NB4 (cell line): ENCODE data around the gene LRFN2.

Source experiments
- POLR2A ChIP-seq: IDR thresholded peaks from 2 replicates; pipeline ENCODE4 v1.6.1; 2011; ENCODE audit warnings: mild to moderate bottlenecking; ENCODE audit not compliant: insufficient read length; ENCODE audit errors: extremely low read depth
- TF ChIP-seq, protein P1 (sequence below): IDR thresholded peaks from one replicate; pipeline ENCODE4 v1.5.1; 2012; ENCODE audit warnings: low read depth, low read length

DNA sequence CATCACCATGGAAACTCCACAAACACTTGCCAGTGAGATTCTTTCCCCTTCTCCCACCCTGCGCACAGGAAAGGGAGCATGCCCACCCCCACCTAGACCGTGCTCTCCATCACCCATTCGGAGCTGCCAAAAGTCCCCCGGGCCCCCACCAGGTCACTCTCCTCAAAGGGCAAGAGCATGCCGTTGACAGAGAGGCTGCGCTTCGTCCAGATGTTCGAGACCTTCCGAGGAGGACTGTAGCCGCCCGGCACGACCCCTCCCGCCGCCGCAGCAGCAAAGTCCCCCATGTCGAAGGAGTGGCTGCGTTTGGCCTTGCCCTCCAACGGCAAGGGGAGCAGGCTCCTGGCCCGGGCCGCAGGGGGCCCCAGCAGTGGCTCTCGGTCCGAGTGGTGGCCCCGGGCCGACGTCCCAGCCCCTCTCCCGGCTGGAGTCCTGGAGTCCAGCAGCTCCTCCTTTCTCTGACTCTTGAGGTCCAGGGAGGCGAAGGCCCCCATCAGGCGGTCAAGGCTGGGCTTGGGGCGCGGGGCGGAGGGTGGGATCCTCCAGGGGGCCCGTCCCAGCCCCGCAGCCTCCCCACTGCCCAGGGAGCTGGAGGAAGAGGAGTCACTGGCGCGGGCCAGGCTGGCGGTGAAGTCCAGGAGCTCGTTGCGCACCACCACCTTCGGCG lies 195.2 kb downstream of the LRFN2 start:
- TF ChIP-seq, protein P1, sequence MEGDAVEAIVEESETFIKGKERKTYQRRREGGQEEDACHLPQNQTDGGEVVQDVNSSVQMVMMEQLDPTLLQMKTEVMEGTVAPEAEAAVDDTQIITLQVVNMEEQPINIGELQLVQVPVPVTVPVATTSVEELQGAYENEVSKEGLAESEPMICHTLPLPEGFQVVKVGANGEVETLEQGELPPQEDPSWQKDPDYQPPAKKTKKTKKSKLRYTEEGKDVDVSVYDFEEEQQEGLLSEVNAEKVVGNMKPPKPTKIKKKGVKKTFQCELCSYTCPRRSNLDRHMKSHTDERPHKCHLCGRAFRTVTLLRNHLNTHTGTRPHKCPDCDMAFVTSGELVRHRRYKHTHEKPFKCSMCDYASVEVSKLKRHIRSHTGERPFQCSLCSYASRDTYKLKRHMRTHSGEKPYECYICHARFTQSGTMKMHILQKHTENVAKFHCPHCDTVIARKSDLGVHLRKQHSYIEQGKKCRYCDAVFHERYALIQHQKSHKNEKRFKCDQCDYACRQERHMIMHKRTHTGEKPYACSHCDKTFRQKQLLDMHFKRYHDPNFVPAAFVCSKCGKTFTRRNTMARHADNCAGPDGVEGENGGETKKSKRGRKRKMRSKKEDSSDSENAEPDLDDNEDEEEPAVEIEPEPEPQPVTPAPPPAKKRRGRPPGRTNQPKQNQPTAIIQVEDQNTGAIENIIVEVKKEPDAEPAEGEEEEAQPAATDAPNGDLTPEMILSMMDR: no peak
- TF ChIP-seq POLR2A: no peak
